OCI-LY7 (cell line): Measurements from ENCODE around the gene ISG15.

Source experiments
- EZH2phosphoT487 ChIP-seq: fragments of 200-600 bp; sonication (generic); IDR thresholded peaks from 2 replicates; pipeline ENCODE4 v1.6.1; 2018; ENCODE audit warnings: low read depth, borderline replicate concordance, mild to moderate bottlenecking, mixed run types, antibody characterized with exemption, low read length, moderate library complexity, mixed read lengths
- TF ChIP-seq, protein P1 (sequence below): fragments of 200-600 bp; sonication (generic); conservative IDR thresholded peaks from 2 replicates; pipeline ENCODE4 v1.5.1; 2014; ENCODE audit warnings: mild to moderate bottlenecking, antibody characterized with exemption, low read length, moderate library complexity, mixed read lengths

GRCh38 chr1:985126-985525, 28.2 kb upstream of the ISG15 start:
- TF ChIP-seq, protein P1, sequence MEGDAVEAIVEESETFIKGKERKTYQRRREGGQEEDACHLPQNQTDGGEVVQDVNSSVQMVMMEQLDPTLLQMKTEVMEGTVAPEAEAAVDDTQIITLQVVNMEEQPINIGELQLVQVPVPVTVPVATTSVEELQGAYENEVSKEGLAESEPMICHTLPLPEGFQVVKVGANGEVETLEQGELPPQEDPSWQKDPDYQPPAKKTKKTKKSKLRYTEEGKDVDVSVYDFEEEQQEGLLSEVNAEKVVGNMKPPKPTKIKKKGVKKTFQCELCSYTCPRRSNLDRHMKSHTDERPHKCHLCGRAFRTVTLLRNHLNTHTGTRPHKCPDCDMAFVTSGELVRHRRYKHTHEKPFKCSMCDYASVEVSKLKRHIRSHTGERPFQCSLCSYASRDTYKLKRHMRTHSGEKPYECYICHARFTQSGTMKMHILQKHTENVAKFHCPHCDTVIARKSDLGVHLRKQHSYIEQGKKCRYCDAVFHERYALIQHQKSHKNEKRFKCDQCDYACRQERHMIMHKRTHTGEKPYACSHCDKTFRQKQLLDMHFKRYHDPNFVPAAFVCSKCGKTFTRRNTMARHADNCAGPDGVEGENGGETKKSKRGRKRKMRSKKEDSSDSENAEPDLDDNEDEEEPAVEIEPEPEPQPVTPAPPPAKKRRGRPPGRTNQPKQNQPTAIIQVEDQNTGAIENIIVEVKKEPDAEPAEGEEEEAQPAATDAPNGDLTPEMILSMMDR: no peak
- TF ChIP-seq EZH2phosphoT487: no peak
